Activated naive CD8-positive, alpha-beta T cell treated with anti-CD3 and anti-CD28 coated beads, Interleukin-2, amount 10 ng/mL, durations not matched to agents 7 days and 5 days (primary cell): ENCODE measurements around the gene ZC3H15. TPM values are rescaled to one million over a fixed set of nuclear protein-coding genes. Genes with fewer than 3 reads are reported as not detected.
"Not testable (repeated sequence)": the region's sequence is repeated elsewhere in the genome, so short reads cannot be mapped to it uniquely, and the experiment has no call there.

Experiments used
- ATAC-seq: fragments of 150-1000 bp; cut with Tn5 transposase; one replicate; pipeline ENCODE4 v1.10.0; 2021; ENCODE audit warnings: low read depth, moderate library complexity
- POLR2A ChIA-PET: fragments of 350-600 bp; sonication (Branson Sonifier 250); formaldehyde crosslinking; loops from one replicate; lab custom pipeline; 2021; ENCODE audit warnings: antibody characterized with exemption; lab: Charles Lee
- DNase-seq: peaks from one replicate; pipeline ENCODE4 v3.0.0; 2021
- H3K27ac Mint-ChIP-seq: one replicate; pipeline ENCODE4 v1.8.0; 2022; ENCODE audit warnings: mild to moderate bottlenecking, mixed read lengths
- H3K27me3 Mint-ChIP-seq: one replicate; pipeline ENCODE4 v1.8.0; 2022; ENCODE audit warnings: mild to moderate bottlenecking, moderate library complexity, mixed read lengths
- H3K36me3 Mint-ChIP-seq: one replicate; pipeline ENCODE4 v1.8.0; 2021; ENCODE audit warnings: mild to moderate bottlenecking, mixed read lengths
- H3K4me1 Mint-ChIP-seq: one replicate; pipeline ENCODE4 v1.8.0; 2021; ENCODE audit warnings: mixed read lengths
- H3K4me3 Mint-ChIP-seq: one replicate; pipeline ENCODE4 v1.8.0; 2022; ENCODE audit warnings: mild to moderate bottlenecking, moderate library complexity, mixed read lengths
- H3K9me3 Mint-ChIP-seq: one replicate; pipeline ENCODE4 v1.8.0; 2021; ENCODE audit warnings: mixed read lengths
- total RNA-seq, 2 experiments: library from RNA; stranded (reverse); gene quantifications; one replicate each; pipeline ENCODE4 v1.2.3, GENCODE V29; 2021

Gene ZC3H15
- total RNA-seq: 10 to 100 TPM; 58.7 to 64.7 TPM

DNA sequence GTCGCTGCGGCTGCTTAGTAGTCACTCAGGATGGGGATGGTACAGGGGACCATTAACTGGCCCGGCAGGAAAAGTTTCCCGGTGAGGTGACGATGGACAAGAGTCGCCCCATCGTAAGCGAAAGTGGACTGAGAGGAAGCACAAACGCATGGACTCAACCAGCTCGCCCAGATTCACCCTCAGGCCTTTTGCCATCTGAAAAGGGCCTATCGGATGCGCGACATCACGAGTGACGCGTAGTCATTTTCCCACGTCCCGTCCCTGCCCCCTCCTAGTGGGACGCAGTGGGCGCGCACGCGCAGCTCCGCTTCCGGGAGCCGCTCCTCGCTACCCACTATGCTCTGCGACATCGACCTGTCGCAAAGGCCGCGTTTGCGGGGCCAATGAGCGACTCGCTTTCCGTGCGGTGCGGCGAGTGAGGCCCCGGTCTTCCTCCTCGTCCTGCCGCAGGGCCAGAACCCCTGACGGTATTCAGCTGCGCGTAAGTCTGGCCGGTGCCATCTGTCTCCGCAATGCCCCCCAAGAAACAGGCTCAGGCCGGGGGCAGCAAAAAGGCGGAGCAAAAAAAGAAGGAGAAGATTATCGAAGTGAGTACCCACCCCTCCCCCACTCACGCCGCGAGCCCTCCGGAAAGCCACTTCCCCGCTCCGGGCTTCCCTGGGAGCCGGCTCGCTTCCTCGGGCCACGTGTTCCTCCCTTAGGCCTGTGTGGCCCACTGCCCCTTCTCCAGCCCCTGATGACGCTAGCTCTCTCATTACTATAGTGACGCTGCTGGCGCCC lies at the start of gene ZC3H15:
TSS of gene ZC3H15 (plus strand) at position 390 of the 780 bp plus-strand sequence. CDS start at position 513, 123 bp downstream.
- peaks cover 14% of the 10 kb centered on the region for H3K36me3 Mint-ChIP-seq

DNA sequence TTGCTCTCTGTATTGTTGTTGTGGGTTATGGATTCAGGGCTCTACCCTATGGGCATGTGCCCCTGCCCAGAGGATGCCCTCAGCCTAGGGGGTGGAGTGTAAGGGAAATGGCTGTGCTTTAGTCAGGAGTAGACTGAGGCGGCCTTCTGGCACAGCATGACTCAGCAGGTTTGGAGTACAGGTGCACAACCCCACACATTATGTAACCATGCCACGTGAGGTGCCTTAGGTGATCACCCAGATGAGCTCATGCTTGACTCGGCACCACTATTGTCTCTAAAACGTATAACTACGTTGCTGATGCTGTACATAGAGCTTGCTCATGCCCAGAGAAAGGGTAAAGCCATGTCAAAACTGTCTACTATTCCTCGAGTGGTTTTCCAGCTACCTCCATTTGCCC lies 48.3 kb upstream of the ZC3H15 start:
- Mint-ChIP-seq H3K4me3 (no peak overlapping the region), H3K36me3 (peaks cover 8% of the 10 kb centered on the region), H3K27ac (no peak overlapping the region), H3K27me3 (no peaks in the 10 kb centered on the region), H3K4me1 (no peaks in the 10 kb centered on the region), H3K9me3 (peaks cover 7% of the 10 kb centered on the region)
- ATAC-seq: no peak
- POLR2A ChIA-PET: no interaction called here
- DNase-seq: no peak

More for the DNA sequence above, at the start of gene ZC3H15:
- DNase-seq: peak; percentile 95
- Mint-ChIP-seq H3K27me3 (no peaks in the 10 kb centered on the region), H3K27ac (peak within 1 kb of the TSS; percentile 97), H3K4me1 (peaks cover 41% of the 10 kb centered on the region), H3K4me3 (peak within 1 kb of the TSS; percentile 97), H3K9me3 (no peaks in the 10 kb centered on the region)
- peak; percentile 92 for ATAC-seq
- POLR2A ChIA-PET: interaction anchor here (0.5 to 1.5 kb wide), 2 partner anchors 18 to 103 kb away, joined by 3 to 19 read pairs; partner anchors contain the start of gene ITGAV

GRCh38 chr2:186439673-186440095 lies 46.4 kb upstream of the ZC3H15 start:
- H3K4me3 Mint-ChIP-seq, POLR2A ChIA-PET, H3K4me1 Mint-ChIP-seq, H3K27me3 Mint-ChIP-seq, H3K36me3 Mint-ChIP-seq, DNase-seq, H3K9me3 Mint-ChIP-seq, H3K27ac Mint-ChIP-seq, ATAC-seq: not testable (repeated sequence)

- Mint-ChIP-seq H3K36me3 (peaks cover 8% of the 10 kb centered on the region), H3K27ac (no peak overlapping the region), H3K4me3 (no peak overlapping the region), H3K9me3 (peaks cover 7% of the 10 kb centered on the region), H3K27me3 (no peaks in the 10 kb centered on the region), H3K4me1 (no peaks in the 10 kb centered on the region)
- POLR2A ChIA-PET: no interaction called here
- DNase-seq: no peak
- no peak for ATAC-seq
Observed at GRCh38 chr2:186440506-186440905, 45.6 kb upstream of the ZC3H15 start.

DNA sequence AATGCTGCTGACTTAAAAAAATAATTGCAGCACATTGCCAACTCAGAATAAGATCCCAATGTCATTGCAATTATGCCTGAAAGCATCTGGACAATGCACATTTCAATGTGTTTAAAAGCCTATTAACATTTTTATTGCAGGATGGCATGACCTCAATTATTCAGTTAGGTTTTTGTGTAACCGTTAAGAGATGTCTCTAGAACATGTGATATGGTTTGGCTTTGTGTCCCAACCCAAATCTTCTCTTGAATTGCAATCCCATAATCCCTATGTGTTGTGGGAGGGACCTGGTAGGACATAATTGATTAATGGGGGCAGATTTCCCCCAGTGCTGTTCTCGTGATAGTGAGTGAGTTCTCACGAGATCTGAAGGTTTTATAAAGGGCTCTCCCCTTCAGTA lies 43.2 kb upstream of the ZC3H15 start:
- no peak for DNase-seq
- H3K27ac Mint-ChIP-seq: no peak overlapping the region
- no peak for ATAC-seq
- H3K9me3 Mint-ChIP-seq: peaks cover 7% of the 10 kb centered on the region
- peaks cover 8% of the 10 kb centered on the region for H3K36me3 Mint-ChIP-seq
- no peak overlapping the region for H3K4me3 Mint-ChIP-seq
- POLR2A ChIA-PET: no interaction called here
- H3K27me3 Mint-ChIP-seq: no peaks in the 10 kb centered on the region
- no peaks in the 10 kb centered on the region for H3K4me1 Mint-ChIP-seq

- no peak for ATAC-seq
- Mint-ChIP-seq H3K36me3 (peaks cover 8% of the 10 kb centered on the region), H3K4me3 (no peak overlapping the region), H3K4me1 (no peaks in the 10 kb centered on the region), H3K27me3 (no peaks in the 10 kb centered on the region), H3K9me3 (peaks cover 6% of the 10 kb centered on the region), H3K27ac (no peak overlapping the region)
- DNase-seq: no peak
- POLR2A ChIA-PET: no interaction called here
Observed at GRCh38 chr2:186443851-186444250, 42.2 kb upstream of the ZC3H15 start.

DNA sequence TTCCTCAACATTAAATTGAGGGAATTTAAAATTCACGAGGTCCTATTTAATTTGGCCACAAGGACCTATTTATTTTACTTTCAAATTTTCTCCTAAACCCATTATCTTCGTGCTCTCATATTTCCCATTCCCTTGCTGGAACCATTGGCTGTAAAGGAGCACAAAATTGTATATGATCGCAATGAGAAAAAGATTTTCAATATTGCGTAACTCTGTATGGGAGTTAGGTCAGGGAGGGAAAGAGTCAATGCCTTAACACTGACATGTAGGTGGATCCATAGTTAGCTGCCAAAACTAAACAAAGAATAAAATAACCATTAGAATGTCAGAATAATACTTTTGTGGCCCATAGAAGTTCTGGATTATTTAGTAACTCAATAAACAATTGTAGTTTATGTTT lies 40.6 kb upstream of the ZC3H15 start:
- no peak for ATAC-seq
- H3K9me3 Mint-ChIP-seq: peaks cover 3% of the 10 kb centered on the region
- no peaks in the 10 kb centered on the region for H3K4me1 Mint-ChIP-seq
- H3K4me3 Mint-ChIP-seq: no peak overlapping the region
- POLR2A ChIA-PET: no interaction called here
- H3K27me3 Mint-ChIP-seq: no peaks in the 10 kb centered on the region
- no peak overlapping the region for H3K27ac Mint-ChIP-seq
- peaks cover 5% of the 10 kb centered on the region for H3K36me3 Mint-ChIP-seq
- no peak for DNase-seq

- Mint-ChIP-seq H3K36me3 (peaks cover 7% of the 10 kb centered on the region), H3K4me1 (no peaks in the 10 kb centered on the region), H3K9me3 (no peaks in the 10 kb centered on the region), H3K27ac (no peak overlapping the region), H3K27me3 (no peaks in the 10 kb centered on the region), H3K4me3 (no peak overlapping the region)
- no peak for ATAC-seq
- POLR2A ChIA-PET: no interaction called here
- no peak for DNase-seq
Observed at GRCh38 chr2:186455613-186456012, 30.4 kb upstream of the ZC3H15 start.

- Mint-ChIP-seq H3K36me3 (peaks cover 7% of the 10 kb centered on the region), H3K27ac (no peak overlapping the region), H3K9me3 (no peaks in the 10 kb centered on the region), H3K27me3 (no peaks in the 10 kb centered on the region), H3K4me1 (no peaks in the 10 kb centered on the region), H3K4me3 (no peak overlapping the region)
- POLR2A ChIA-PET: no interaction called here
- no peak for ATAC-seq
- DNase-seq: no peak
Observed at GRCh38 chr2:186456941-186457340, 29.1 kb upstream of the ZC3H15 start.

GRCh38 chr2:186457908-186458307 lies 28.2 kb upstream of the ZC3H15 start:
- Mint-ChIP-seq H3K9me3 (no peaks in the 10 kb centered on the region), H3K27ac (no peak overlapping the region), H3K4me1 (peaks cover 1% of the 10 kb centered on the region), H3K36me3 (peaks cover 7% of the 10 kb centered on the region), H3K27me3 (no peaks in the 10 kb centered on the region), H3K4me3 (no peak overlapping the region)
- ATAC-seq (no peak), DNase-seq (no peak)
- POLR2A ChIA-PET: no interaction called here

DNA sequence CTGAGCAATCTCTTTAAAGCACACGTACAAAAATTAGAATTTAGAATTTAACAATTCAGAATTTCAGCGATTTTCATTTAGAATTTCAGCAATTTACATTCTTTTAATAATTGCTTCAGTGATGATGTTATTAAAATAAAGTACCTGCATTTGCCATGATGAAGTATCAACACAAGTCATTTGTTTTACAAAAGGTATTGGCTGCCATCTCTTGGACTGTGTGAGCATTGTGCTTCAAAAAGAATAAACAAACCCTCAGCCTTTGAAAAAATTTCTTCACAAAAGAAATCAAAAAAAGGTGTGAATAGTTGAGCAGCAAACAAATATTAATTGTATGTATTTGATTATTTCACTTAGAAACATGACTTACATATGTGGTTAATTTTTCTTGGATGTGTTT lies 27.1 kb upstream of the ZC3H15 start:
- no peak for DNase-seq
- no peak for ATAC-seq
- H3K27ac Mint-ChIP-seq: no peak overlapping the region
- H3K36me3 Mint-ChIP-seq: peaks cover 5% of the 10 kb centered on the region
- no peaks in the 10 kb centered on the region for H3K27me3 Mint-ChIP-seq
- no peak overlapping the region for H3K4me3 Mint-ChIP-seq
- POLR2A ChIA-PET: no interaction called here
- H3K9me3 Mint-ChIP-seq: no peaks in the 10 kb centered on the region
- H3K4me1 Mint-ChIP-seq: peaks cover 3% of the 10 kb centered on the region

DNA sequence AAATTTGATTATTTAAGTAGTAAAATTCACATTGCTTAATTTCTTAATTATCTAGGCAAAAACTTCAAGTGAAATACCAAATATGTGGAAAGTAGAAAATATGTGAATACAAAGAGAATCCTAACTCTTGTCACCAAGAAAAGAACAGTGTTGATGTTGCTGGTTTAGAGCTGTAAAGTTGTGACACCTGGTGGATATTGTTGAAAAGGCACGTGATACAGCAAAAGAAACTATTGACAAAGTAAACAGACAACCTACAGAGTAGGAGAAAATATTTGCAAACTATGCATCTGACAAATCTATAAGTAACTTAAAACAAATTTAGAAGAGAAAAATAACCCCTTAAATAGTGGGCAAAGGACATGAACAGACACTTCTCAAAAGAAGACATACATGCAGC lies 25.6 kb upstream of the ZC3H15 start:
- POLR2A ChIA-PET: no interaction called here
- DNase-seq (no peak), ATAC-seq (no peak)
- peaks cover 3% of the 10 kb centered on the region for H3K4me1 Mint-ChIP-seq
- no peaks in the 10 kb centered on the region for H3K9me3 Mint-ChIP-seq
- H3K4me3 Mint-ChIP-seq: no peak overlapping the region
- no peak overlapping the region for H3K27ac Mint-ChIP-seq
- H3K36me3 Mint-ChIP-seq: peaks cover under 1% of the 10 kb centered on the region
- H3K27me3 Mint-ChIP-seq: no peaks in the 10 kb centered on the region

GRCh38 chr2:186466743-186467142 lies 19.3 kb upstream of the ZC3H15 start:
- POLR2A ChIA-PET: no interaction called here
- H3K4me1 Mint-ChIP-seq: peaks cover 3% of the 10 kb centered on the region
- no peaks in the 10 kb centered on the region for H3K27me3 Mint-ChIP-seq
- DNase-seq (no peak), ATAC-seq (no peak)
- peaks cover 2% of the 10 kb centered on the region for H3K9me3 Mint-ChIP-seq
- peaks cover 3% of the 10 kb centered on the region for H3K36me3 Mint-ChIP-seq
- H3K27ac Mint-ChIP-seq: no peak overlapping the region
- no peak overlapping the region for H3K4me3 Mint-ChIP-seq

GRCh38 chr2:186467421-186467820 lies 18.6 kb upstream of the ZC3H15 start:
- H3K27me3 Mint-ChIP-seq: no peaks in the 10 kb centered on the region
- POLR2A ChIA-PET: no interaction called here
- peaks cover 8% of the 10 kb centered on the region for H3K36me3 Mint-ChIP-seq
- no peak for DNase-seq
- no peak overlapping the region for H3K4me3 Mint-ChIP-seq
- no peak overlapping the region for H3K27ac Mint-ChIP-seq
- H3K9me3 Mint-ChIP-seq: peaks cover 2% of the 10 kb centered on the region
- ATAC-seq: no peak
- peaks cover 3% of the 10 kb centered on the region for H3K4me1 Mint-ChIP-seq
